HepG2 (cell line): Measurements from ENCODE around the gene ZNF628. TPM values are rescaled to one million over a fixed set of nuclear protein-coding genes. Genes with fewer than 3 reads are reported as not detected.

Experiments
- BORCS8-MEF2B ChIP-seq: sonication (generic); formaldehyde crosslinking; IDR thresholded peaks from 2 replicates; pipeline ENCODE4 v1.8.0; 2022; ENCODE audit warnings: mild to moderate bottlenecking, missing genetic modification reagents
- CHCHD3 ChIP-seq: sonication (generic); formaldehyde crosslinking; IDR thresholded peaks from 2 replicates; pipeline ENCODE4 v1.8.0; 2022; ENCODE audit warnings: mild to moderate bottlenecking, missing genetic modification reagents, moderate library complexity
- DNMT3B ChIP-seq: conservative IDR thresholded peaks from 2 replicates; pipeline ENCODE4 v1.6.1; 2016; ENCODE audit warnings: missing biosample characterization, control low read depth
- ELF1 ChIP-seq: sonication (generic); formaldehyde crosslinking; IDR thresholded peaks from 2 replicates; pipeline ENCODE4 v1.4.0; 2020; ENCODE audit warnings: missing genetic modification reagents
- HNRNPL ChIP-seq: fragments of 200-400 bp; formaldehyde crosslinking; IDR thresholded peaks from 2 replicates; pipeline ENCODE4 v1.6.1; 2017; ENCODE audit warnings: mild to moderate bottlenecking, low read depth, low read length
- MIER3 ChIP-seq: IDR thresholded peaks from 2 replicates; pipeline ENCODE4 v1.6.1; 2016; ENCODE audit warnings: missing compliant biosample characterization, borderline replicate concordance
- MYC ChIP-seq: sonication (generic); formaldehyde crosslinking; IDR thresholded peaks from 2 replicates; pipeline ENCODE4 v1.9.0; 2021; ENCODE audit warnings: missing genetic modification reagents, borderline replicate concordance
- NFKB2 ChIP-seq: sonication (generic); formaldehyde crosslinking; IDR thresholded peaks from 2 replicates; pipeline ENCODE4 v1.4.0; 2020; ENCODE audit warnings: missing genetic modification reagents, borderline replicate concordance
- PCBP1 ChIP-seq: fragments of 200-400 bp; formaldehyde crosslinking; IDR thresholded peaks from 2 replicates; pipeline ENCODE4 v1.6.1; 2017; ENCODE audit warnings: mild to moderate bottlenecking, low read depth, low read length, borderline replicate concordance
- RFX3 ChIP-seq: IDR thresholded peaks from 2 replicates; pipeline ENCODE4 v1.6.1; 2016; ENCODE audit warnings: missing biosample characterization, missing genetic modification reagents
- SALL1 ChIP-seq: sonication (generic); formaldehyde crosslinking; IDR thresholded peaks from 2 replicates; pipeline ENCODE4 v1.8.0; 2022; ENCODE audit warnings: mild to moderate bottlenecking, missing genetic modification reagents
- THAP11 ChIP-seq: IDR thresholded peaks from 2 replicates; pipeline ENCODE4 v1.6.1; 2016; ENCODE audit warnings: missing biosample characterization, missing genetic modification reagents
- U2AF1 ChIP-seq: fragments of 200-400 bp; formaldehyde crosslinking; optimal IDR thresholded peaks from 2 replicates; pipeline ENCODE3; 2017; ENCODE audit warnings: mild to moderate bottlenecking, low read depth, low read length
- U2AF2 ChIP-seq: fragments of 200-400 bp; formaldehyde crosslinking; IDR thresholded peaks from 2 replicates; pipeline ENCODE4 v1.6.1; 2017; ENCODE audit warnings: low read depth, mild to moderate bottlenecking, low read length
- ZNF253 ChIP-seq: sonication (generic); formaldehyde crosslinking; IDR thresholded peaks from 2 replicates; pipeline ENCODE4 v1.8.0; 2022; ENCODE audit warnings: mild to moderate bottlenecking, missing genetic modification reagents, borderline replicate concordance
- ZNF552 ChIP-seq: sonication (generic); formaldehyde crosslinking; IDR thresholded peaks from 2 replicates; pipeline ENCODE4 v1.9.0; 2022; ENCODE audit warnings: missing genetic modification reagents, mild to moderate bottlenecking, borderline replicate concordance
- ZNF563 ChIP-seq: sonication (generic); formaldehyde crosslinking; IDR thresholded peaks from 2 replicates; pipeline ENCODE4 v1.8.0; 2022; ENCODE audit warnings: mild to moderate bottlenecking, moderate library complexity, missing genetic modification reagents
- ZNF703 ChIP-seq: sonication (generic); formaldehyde crosslinking; IDR thresholded peaks from 2 replicates; pipeline ENCODE4 v1.5.1; 2020; ENCODE audit warnings: missing genetic modification reagents, mild to moderate bottlenecking, moderate library complexity, borderline replicate concordance
- ZNF878 ChIP-seq: sonication (generic); formaldehyde crosslinking; IDR thresholded peaks from 2 replicates; pipeline ENCODE4 v1.8.1; 2023; ENCODE audit warnings: mild to moderate bottlenecking, missing genetic modification reagents, moderate library complexity
- ZSCAN12 ChIP-seq: sonication (generic); formaldehyde crosslinking; IDR thresholded peaks from 2 replicates; pipeline ENCODE4 v1.9.0; 2021; ENCODE audit warnings: mild to moderate bottlenecking, missing genetic modification reagents
- ZSCAN9 ChIP-seq: IDR thresholded peaks from 2 replicates; pipeline ENCODE4 v1.6.1; 2016; ENCODE audit warnings: borderline replicate concordance
- polyA plus RNA-seq, 8 experiments: library from polyadenylated mRNA; depleted of rRNA in 3 of 8; stranded (reverse) in 7 of 8; unstranded in 1 of 8; fragments of >200 nt; fragmentation: Illumina TruSeq in 4 of 8; extraction: Trizol in 4 of 8; gene quantifications; 2 replicates each; pipeline versions ENCODE4 v1.2.1 to v1.2.3, GENCODE V29; 2011 to 2016; ENCODE audit warnings: low read depth in 4 of 8, missing spikeins in 1 of 8, mixed read lengths in 1 of 8; ENCODE audit not compliant: insufficient read depth in 1 of 8
- total RNA-seq, 5 experiments: library from RNA; depleted of rRNA; stranded (reverse); fragments of >200 nt; fragmentation: Illumina TruSeq; extraction: Trizol; gene quantifications; 2 replicates each; pipeline ENCODE4 v1.2.3, GENCODE V29; 2016; ENCODE audit warnings: low read depth in 1 of 5
- TF ChIP-seq, protein P1 (sequence below): sonication (generic); formaldehyde crosslinking; IDR thresholded peaks from 2 replicates; pipeline ENCODE4 v1.5.0; 2020; ENCODE audit warnings: mild to moderate bottlenecking, missing genetic modification reagents, moderate library complexity
- TF ChIP-seq, protein P2 (sequence below): sonication (generic); formaldehyde crosslinking; IDR thresholded peaks from 2 replicates; pipeline ENCODE4 v1.5.0; 2020; ENCODE audit warnings: missing genetic modification reagents, mild to moderate bottlenecking, borderline replicate concordance
- TF ChIP-seq, protein P3 (sequence below): sonication (generic); formaldehyde crosslinking; IDR thresholded peaks from 2 replicates; pipeline ENCODE4 v1.4.0; 2020; ENCODE audit warnings: mild to moderate bottlenecking, missing genetic modification reagents
- TF ChIP-seq, protein P4 (sequence below): sonication (generic); formaldehyde crosslinking; IDR thresholded peaks from 2 replicates; pipeline ENCODE4 v1.4.0; 2020; ENCODE audit warnings: missing genetic modification reagents

ZNF628 gene
- total and polyA plus RNA-seq, 2 of the 13 experiments (the other 11 are each of a cell fraction or from before 2014, with no cell fraction given): 0.54 to 1.2 TPM

DNA sequence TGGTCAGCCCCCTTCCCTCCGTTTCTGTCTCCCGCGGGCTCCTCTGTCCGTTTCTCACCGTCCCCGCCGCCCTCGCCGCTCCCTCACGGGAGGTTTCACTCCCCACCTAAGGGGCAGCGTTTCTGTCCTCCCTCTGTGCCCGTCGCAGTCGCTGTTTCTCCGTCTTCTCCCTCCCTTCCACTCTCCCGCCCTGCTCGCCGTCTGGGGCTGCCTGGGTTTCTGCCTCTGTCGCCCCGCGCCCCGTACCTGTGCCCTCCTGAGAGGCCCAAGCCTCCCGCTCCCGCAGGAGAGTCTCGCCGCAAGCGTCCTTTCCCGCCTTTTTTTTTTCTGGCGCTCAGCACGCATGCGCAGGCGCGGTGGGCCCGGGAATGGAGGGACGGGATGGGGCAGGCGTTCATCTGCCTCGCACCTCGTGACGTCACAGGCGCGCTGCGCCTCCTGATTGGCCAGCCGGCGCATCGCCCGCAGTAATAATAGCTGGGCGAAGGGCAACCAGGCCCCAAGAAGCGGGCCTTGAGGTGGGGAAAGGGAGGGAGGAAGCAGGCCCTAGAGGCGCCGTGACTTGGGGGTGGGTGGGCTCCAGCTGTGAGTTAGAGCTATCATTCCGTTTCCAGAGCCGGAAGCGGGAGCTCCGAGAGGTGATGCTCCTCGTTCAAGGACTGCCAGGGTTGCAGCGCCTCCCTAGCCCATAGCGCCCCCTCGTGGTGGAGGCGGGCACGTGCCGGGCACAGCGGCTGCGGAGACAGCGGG, 27.3 kb downstream of the ZNF628 start (continued):
- TF ChIP-seq CHCHD3 (CRISPR knock-in tag) (no peak), THAP11 (CRISPR knock-in tag) (peak; percentile 73), ZNF878 (CRISPR knock-in tag) (no peak), ELF1 (CRISPR knock-in tag) (peak; percentile 80), RFX3 (CRISPR knock-in tag) (0 out of 2 replicates have a peak, but pooled peaks have one; percentile 8), ZSCAN9 (CRISPR knock-in tag) (peak; percentile 22; the same call in 1 of the 2 replicates), MIER3 (peak; percentile 25; the same call in 1 of the 2 replicates), SALL1 (peak; percentile 56; the same call in 1 of the 2 replicates), ZNF703 (CRISPR knock-in tag) (no peak), BORCS8-MEF2B (CRISPR knock-in tag) (0 out of 2 replicates have a peak, but pooled peaks have one; percentile 20), MYC (peak; percentile 78), ZNF563 (CRISPR knock-in tag) (0 out of 2 replicates have a peak, but pooled peaks have one; percentile 12), HNRNPL (peak; percentile 67; the same call in 1 of the 2 replicates), U2AF1 (no peak), ZNF552 (CRISPR knock-in tag) (no peak), DNMT3B (CRISPR knock-in tag) (no peak), U2AF2 (no peak), ZSCAN12 (no peak), NFKB2 (peak; percentile 46; the same call in 1 of the 2 replicates), ZNF253 (no peak), PCBP1 (0 out of 2 replicates have a peak, but pooled peaks have one; percentile 52)
- TF ChIP-seq, protein P1, sequence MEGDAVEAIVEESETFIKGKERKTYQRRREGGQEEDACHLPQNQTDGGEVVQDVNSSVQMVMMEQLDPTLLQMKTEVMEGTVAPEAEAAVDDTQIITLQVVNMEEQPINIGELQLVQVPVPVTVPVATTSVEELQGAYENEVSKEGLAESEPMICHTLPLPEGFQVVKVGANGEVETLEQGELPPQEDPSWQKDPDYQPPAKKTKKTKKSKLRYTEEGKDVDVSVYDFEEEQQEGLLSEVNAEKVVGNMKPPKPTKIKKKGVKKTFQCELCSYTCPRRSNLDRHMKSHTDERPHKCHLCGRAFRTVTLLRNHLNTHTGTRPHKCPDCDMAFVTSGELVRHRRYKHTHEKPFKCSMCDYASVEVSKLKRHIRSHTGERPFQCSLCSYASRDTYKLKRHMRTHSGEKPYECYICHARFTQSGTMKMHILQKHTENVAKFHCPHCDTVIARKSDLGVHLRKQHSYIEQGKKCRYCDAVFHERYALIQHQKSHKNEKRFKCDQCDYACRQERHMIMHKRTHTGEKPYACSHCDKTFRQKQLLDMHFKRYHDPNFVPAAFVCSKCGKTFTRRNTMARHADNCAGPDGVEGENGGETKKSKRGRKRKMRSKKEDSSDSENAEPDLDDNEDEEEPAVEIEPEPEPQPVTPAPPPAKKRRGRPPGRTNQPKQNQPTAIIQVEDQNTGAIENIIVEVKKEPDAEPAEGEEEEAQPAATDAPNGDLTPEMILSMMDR (CRISPR knock-in tag): peak; percentile 99
- TF ChIP-seq, protein P2, sequence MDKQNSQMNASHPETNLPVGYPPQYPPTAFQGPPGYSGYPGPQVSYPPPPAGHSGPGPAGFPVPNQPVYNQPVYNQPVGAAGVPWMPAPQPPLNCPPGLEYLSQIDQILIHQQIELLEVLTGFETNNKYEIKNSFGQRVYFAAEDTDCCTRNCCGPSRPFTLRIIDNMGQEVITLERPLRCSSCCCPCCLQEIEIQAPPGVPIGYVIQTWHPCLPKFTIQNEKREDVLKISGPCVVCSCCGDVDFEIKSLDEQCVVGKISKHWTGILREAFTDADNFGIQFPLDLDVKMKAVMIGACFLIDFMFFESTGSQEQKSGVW: no peak
- TF ChIP-seq, protein P3, sequence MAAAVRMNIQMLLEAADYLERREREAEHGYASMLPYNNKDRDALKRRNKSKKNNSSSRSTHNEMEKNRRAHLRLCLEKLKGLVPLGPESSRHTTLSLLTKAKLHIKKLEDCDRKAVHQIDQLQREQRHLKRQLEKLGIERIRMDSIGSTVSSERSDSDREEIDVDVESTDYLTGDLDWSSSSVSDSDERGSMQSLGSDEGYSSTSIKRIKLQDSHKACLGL (CRISPR knock-in tag): no peak
- TF ChIP-seq, protein P4, sequence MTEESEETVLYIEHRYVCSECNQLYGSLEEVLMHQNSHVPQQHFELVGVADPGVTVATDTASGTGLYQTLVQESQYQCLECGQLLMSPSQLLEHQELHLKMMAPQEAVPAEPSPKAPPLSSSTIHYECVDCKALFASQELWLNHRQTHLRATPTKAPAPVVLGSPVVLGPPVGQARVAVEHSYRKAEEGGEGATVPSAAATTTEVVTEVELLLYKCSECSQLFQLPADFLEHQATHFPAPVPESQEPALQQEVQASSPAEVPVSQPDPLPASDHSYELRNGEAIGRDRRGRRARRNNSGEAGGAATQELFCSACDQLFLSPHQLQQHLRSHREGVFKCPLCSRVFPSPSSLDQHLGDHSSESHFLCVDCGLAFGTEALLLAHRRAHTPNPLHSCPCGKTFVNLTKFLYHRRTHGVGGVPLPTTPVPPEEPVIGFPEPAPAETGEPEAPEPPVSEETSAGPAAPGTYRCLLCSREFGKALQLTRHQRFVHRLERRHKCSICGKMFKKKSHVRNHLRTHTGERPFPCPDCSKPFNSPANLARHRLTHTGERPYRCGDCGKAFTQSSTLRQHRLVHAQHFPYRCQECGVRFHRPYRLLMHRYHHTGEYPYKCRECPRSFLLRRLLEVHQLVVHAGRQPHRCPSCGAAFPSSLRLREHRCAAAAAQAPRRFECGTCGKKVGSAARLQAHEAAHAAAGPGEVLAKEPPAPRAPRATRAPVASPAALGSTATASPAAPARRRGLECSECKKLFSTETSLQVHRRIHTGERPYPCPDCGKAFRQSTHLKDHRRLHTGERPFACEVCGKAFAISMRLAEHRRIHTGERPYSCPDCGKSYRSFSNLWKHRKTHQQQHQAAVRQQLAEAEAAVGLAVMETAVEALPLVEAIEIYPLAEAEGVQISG (CRISPR knock-in tag): peak; percentile 70; the same call in 1 of the 2 replicates
